Stimulated activated CD4-positive, alpha-beta T cell treated with anti-CD3 and anti-CD28 coated beads, TNF-alpha, amount 100 ng/mL, for 4 hours (primary cell): ENCODE data around the gene E2F1.

ENCODE experiments used
- DNase-seq, 3 experiments: peaks; one replicate each; pipeline ENCODE4 v3.0.0-alpha.2; 2020; ENCODE audit warnings: low read depth in 3 of 3

E2F1 gene

GRCh38 chr20:33672426-33673113 lies 13.6 kb downstream of the E2F1 start:
- no peak for DNase-seq

- no peak for DNase-seq
These were observed 14.5 kb downstream of the E2F1 start for GRCh38 chr20:33671573-33672288.

GRCh38 chr20:33670715-33671499 lies 15.3 kb downstream of the E2F1 start:
- no peak for DNase-seq

- DNase-seq = no peak
These were observed 16.1 kb downstream of the E2F1 start for GRCh38 chr20:33669873-33670640.

- DNase-seq = no peak
These were observed 17.0 kb downstream of the E2F1 start for GRCh38 chr20:33669224-33669623.

GRCh38 chr20:33668466-33669155 lies 17.6 kb downstream of the E2F1 start:
- DNase-seq = no peak

GRCh38 chr20:33667676-33668465 lies 18.3 kb downstream of the E2F1 start:
- DNase-seq = peak; percentile 46 to 60 (median 53)

- peak in 2 of 3 experiments; percentile 28 to 43 for DNase-seq
These were observed 18.9 kb downstream of the E2F1 start for GRCh38 chr20:33667245-33667675.

GRCh38 chr20:33666293-33667244 lies 19.6 kb downstream of the E2F1 start, which contains the start of gene ACTL10:
ACTL10 (plus strand) TSS chr20:33666943; CDS start chr20:33667498, 555 bp downstream.
- peak; percentile 61 to 71 (median 68) for DNase-seq

GRCh38 chr20:33664762-33665144 lies 21.4 kb downstream of the E2F1 start:
- DNase-seq = no peak

- no peak for DNase-seq
These were observed 22.0 kb downstream of the E2F1 start for GRCh38 chr20:33664085-33664761.

- DNase-seq = peak; percentile 62 to 79 (median 65)
These were observed 22.8 kb downstream of the E2F1 start for GRCh38 chr20:33663161-33664084.

GRCh38 chr20:33662172-33662571 lies 24.0 kb downstream of the E2F1 start, which contains the start of gene C20orf144:
C20orf144 (plus strand) TSS chr20:33662327; CDS start chr20:33662346, 19 bp downstream.
- no peak for DNase-seq

GRCh38 chr20:33660685-33661058 lies 25.5 kb downstream of the E2F1 start:
- no peak for DNase-seq

GRCh38 chr20:33660035-33660684 lies 26.0 kb downstream of the E2F1 start:
- DNase-seq = no peak

GRCh38 chr20:33659341-33660034 lies 26.7 kb downstream of the E2F1 start:
- DNase-seq = no peak
